Measurements from ENCODE around the gene MED26. TPM values are rescaled to one million over a fixed set of nuclear protein-coding genes. Genes with fewer than 3 reads are reported as not detected.

The MED26 gene
- total RNA-seq, 1 experiment from 2014 or later, result 9.0 TPM

- no peaks in the 10 kb centered on the region for H3K4me1 Mint-ChIP-seq (ENCODE audit: low read depth, unreplicated experiment)
- no peaks in the 10 kb centered on the region for H3K9me3 Mint-ChIP-seq (ENCODE audit: low read depth, unreplicated experiment)
- no peak overlapping the region for H3K27ac Mint-ChIP-seq (ENCODE audit: unreplicated experiment)
- no peak for TF ChIP-seq CTCF (IDR thresholded peaks at IDR 0.05; ENCODE audit: unreplicated experiment)
- H3K36me3 Mint-ChIP-seq (ENCODE audit: insufficient read depth, unreplicated experiment), result peaks cover 68% of the 10 kb centered on the region
- no TSS peak for BruUV-seq (replicated peaks)
- intact Hi-C loops (cut with micrococcal nuclease; ENCODE audit: unreplicated experiment), result no loop called here
- CTCF ChIA-PET, result no interaction called here
- no peak overlapping the region for H3K4me3 Mint-ChIP-seq (ENCODE audit: low read depth, unreplicated experiment)
- no peaks in the 10 kb centered on the region for H3K27me3 Mint-ChIP-seq (ENCODE audit: unreplicated experiment)
- no peak for DNase-seq
These were observed 90.9 kb downstream of the MED26 start for GRCh38 chr19:16537111-16537510.

- H3K4me3 Mint-ChIP-seq (ENCODE audit: low read depth, unreplicated experiment), result no peak overlapping the region
- H3K9me3 Mint-ChIP-seq (ENCODE audit: low read depth, unreplicated experiment), result no peaks in the 10 kb centered on the region
- H3K27ac Mint-ChIP-seq (ENCODE audit: unreplicated experiment), result no peak overlapping the region
- TF ChIP-seq CTCF (IDR thresholded peaks at IDR 0.05; ENCODE audit: unreplicated experiment), result no peak
- no peak for DNase-seq
- intact Hi-C loops (cut with micrococcal nuclease; ENCODE audit: unreplicated experiment), result no loop called here
- peaks cover 68% of the 10 kb centered on the region for H3K36me3 Mint-ChIP-seq (ENCODE audit: insufficient read depth, unreplicated experiment)
- BruUV-seq (replicated peaks), result no TSS peak
- no peaks in the 10 kb centered on the region for H3K4me1 Mint-ChIP-seq (ENCODE audit: low read depth, unreplicated experiment)
- CTCF ChIA-PET, result interaction anchor here (0.6 kb wide), 1 partner anchor 152 kb away, joined by 4 read pairs; no protein-coding TSS in a partner anchor
- no peaks in the 10 kb centered on the region for H3K27me3 Mint-ChIP-seq (ENCODE audit: unreplicated experiment)
These were observed 91.9 kb downstream of the MED26 start for GRCh38 chr19:16536130-16536529.

- peaks cover 65% of the 10 kb centered on the region for H3K36me3 Mint-ChIP-seq (ENCODE audit: insufficient read depth, unreplicated experiment)
- no TSS peak for BruUV-seq (replicated peaks)
- no peak overlapping the region for H3K4me3 Mint-ChIP-seq (ENCODE audit: low read depth, unreplicated experiment)
- intact Hi-C loops (cut with micrococcal nuclease; ENCODE audit: unreplicated experiment), result no loop called here
- DNase-seq, result no peak
- H3K27me3 Mint-ChIP-seq (ENCODE audit: unreplicated experiment), result no peaks in the 10 kb centered on the region
- H3K4me1 Mint-ChIP-seq (ENCODE audit: low read depth, unreplicated experiment), result no peaks in the 10 kb centered on the region
- no peak overlapping the region for H3K27ac Mint-ChIP-seq (ENCODE audit: unreplicated experiment)
- CTCF ChIA-PET, result no interaction called here
- H3K9me3 Mint-ChIP-seq (ENCODE audit: low read depth, unreplicated experiment), result no peaks in the 10 kb centered on the region
- TF ChIP-seq CTCF (IDR thresholded peaks at IDR 0.05; ENCODE audit: unreplicated experiment), result no peak
These were observed 92.6 kb downstream of the MED26 start for GRCh38 chr19:16535381-16535780.

GRCh38 chr19:16532440-16533234, 95.4 kb downstream of the MED26 start:
- peaks cover 56% of the 10 kb centered on the region for H3K36me3 Mint-ChIP-seq (ENCODE audit: insufficient read depth, unreplicated experiment)
- no peaks in the 10 kb centered on the region for H3K27me3 Mint-ChIP-seq (ENCODE audit: unreplicated experiment)
- no TSS peak for BruUV-seq (replicated peaks)
- DNase-seq, result no peak
- no peaks in the 10 kb centered on the region for H3K4me1 Mint-ChIP-seq (ENCODE audit: low read depth, unreplicated experiment)
- CTCF ChIA-PET, result no interaction called here
- TF ChIP-seq CTCF (IDR thresholded peaks at IDR 0.05; ENCODE audit: unreplicated experiment), result no peak
- no peak overlapping the region for H3K4me3 Mint-ChIP-seq (ENCODE audit: low read depth, unreplicated experiment)
- no peak overlapping the region for H3K27ac Mint-ChIP-seq (ENCODE audit: unreplicated experiment)
- no peaks in the 10 kb centered on the region for H3K9me3 Mint-ChIP-seq (ENCODE audit: low read depth, unreplicated experiment)
- intact Hi-C loops (cut with micrococcal nuclease; ENCODE audit: unreplicated experiment), result no loop called here
